Brain microvascular endothelial cell (primary cell): ENCODE results near the gene IL10RA.
"Not testable (repeated sequence)": the region's sequence is repeated elsewhere in the genome, so short reads cannot be mapped to it uniquely, and the experiment has no call there.

Source experiments
- DNase-seq: peaks from one replicate; pipeline ENCODE4 v3.0.0-alpha.2; 2020
- H3K27ac ChIP-seq: fragments of 250-450 bp; sonication (Bioruptor Pico); 2 replicates; pipeline ENCODE4 v1.5.1; 2020; ENCODE audit warnings: mild to moderate bottlenecking, moderate library complexity
- H3K27me3 ChIP-seq: fragments of 250-450 bp; sonication (Bioruptor Pico); replicated peaks from 2 replicates; pipeline ENCODE4 v1.5.1; 2020; ENCODE audit warnings: mild to moderate bottlenecking
- H3K36me3 ChIP-seq: fragments of 250-450 bp; sonication (Bioruptor Pico); replicated peaks from 2 replicates; pipeline ENCODE4 v1.5.1; 2020; ENCODE audit warnings: mild to moderate bottlenecking
- H3K4me3 ChIP-seq: 2 replicates; pipeline ENCODE4 v1.5.1; 2011; ENCODE audit warnings: low read depth, mild to moderate bottlenecking, control low read depth, low read length, moderate library complexity
- in situ Hi-C: cut with HindIII; loops from 2 replicates; pipeline ENCODE4 v1.10.0; 2017; ENCODE audit warnings: low sequenced_read_pairs, low pct_ligation_motif_present
- TF ChIP-seq, protein P1 (sequence below): IDR thresholded peaks from 2 replicates; pipeline ENCODE4 v1.5.1; 2011; ENCODE audit warnings: low read depth, mild to moderate bottlenecking, moderate library complexity, low read length, control low read depth, inconsistent platforms; ENCODE audit errors: missing control alignments

The IL10RA gene

DNA sequence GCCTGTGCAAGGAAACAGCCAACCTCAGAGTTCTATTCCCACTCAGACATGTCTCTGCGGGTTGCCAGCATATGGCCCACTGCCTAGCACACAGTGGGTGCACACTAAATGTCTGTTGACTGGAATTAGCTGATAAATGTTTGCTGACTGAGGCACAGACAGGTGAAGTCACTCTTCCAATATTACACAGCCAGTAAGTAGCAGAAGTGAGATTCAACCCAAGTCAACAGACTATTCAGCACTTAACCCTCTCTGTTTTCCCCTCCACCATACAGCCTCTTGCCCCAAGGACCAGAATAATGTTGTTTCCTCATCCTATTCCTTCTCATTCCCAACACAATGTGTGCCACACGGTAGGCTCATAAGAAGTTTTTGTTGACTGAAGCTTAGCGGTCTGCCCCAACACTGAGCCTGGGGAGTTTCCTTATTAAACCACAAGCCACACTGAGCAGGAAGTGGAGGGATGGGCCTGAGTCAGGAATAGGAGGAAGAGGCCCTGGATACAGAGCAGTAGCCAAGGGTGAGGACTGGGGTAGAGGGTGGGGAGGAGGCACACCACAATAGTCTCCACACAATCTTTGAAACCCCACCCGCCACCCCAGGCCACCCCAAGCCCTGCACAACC is 15.7 kb upstream of the IL10RA start:
- TF ChIP-seq, protein P1, sequence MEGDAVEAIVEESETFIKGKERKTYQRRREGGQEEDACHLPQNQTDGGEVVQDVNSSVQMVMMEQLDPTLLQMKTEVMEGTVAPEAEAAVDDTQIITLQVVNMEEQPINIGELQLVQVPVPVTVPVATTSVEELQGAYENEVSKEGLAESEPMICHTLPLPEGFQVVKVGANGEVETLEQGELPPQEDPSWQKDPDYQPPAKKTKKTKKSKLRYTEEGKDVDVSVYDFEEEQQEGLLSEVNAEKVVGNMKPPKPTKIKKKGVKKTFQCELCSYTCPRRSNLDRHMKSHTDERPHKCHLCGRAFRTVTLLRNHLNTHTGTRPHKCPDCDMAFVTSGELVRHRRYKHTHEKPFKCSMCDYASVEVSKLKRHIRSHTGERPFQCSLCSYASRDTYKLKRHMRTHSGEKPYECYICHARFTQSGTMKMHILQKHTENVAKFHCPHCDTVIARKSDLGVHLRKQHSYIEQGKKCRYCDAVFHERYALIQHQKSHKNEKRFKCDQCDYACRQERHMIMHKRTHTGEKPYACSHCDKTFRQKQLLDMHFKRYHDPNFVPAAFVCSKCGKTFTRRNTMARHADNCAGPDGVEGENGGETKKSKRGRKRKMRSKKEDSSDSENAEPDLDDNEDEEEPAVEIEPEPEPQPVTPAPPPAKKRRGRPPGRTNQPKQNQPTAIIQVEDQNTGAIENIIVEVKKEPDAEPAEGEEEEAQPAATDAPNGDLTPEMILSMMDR: no peak
- H3K4me3 ChIP-seq: no peak overlapping the region
- in situ Hi-C loops: no loop called here
- no peaks in the 10 kb centered on the region for H3K36me3 ChIP-seq
- no peak overlapping the region for H3K27ac ChIP-seq
- DNase-seq: peak; percentile 32
- no peaks in the 10 kb centered on the region for H3K27me3 ChIP-seq

DNA sequence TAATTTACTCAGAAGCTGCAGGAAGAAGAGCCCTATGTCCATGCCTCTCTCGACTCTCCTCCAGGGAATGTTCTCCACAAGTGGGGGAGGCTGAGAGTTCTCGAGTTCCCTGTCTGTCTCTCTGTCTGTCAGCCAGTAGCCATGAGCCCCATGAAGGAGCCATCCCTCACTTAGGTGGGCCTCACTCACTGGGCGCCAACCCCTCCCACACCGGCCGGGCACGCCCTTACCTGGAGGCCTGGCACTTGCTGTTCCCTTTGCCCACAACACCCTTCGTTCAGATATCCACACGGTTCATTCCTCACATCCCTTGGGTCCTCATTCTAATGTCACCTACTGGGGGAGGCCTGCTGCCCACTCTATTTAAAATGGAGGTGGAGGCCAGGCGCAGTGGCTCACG is 14.2 kb upstream of the IL10RA start:
- no peak for DNase-seq
- H3K27me3 ChIP-seq: no peaks in the 10 kb centered on the region
- no peak overlapping the region for H3K27ac ChIP-seq
- no peaks in the 10 kb centered on the region for H3K36me3 ChIP-seq
- TF ChIP-seq, protein P1: no peak
- no peak overlapping the region for H3K4me3 ChIP-seq
- in situ Hi-C loops: no loop called here

DNA sequence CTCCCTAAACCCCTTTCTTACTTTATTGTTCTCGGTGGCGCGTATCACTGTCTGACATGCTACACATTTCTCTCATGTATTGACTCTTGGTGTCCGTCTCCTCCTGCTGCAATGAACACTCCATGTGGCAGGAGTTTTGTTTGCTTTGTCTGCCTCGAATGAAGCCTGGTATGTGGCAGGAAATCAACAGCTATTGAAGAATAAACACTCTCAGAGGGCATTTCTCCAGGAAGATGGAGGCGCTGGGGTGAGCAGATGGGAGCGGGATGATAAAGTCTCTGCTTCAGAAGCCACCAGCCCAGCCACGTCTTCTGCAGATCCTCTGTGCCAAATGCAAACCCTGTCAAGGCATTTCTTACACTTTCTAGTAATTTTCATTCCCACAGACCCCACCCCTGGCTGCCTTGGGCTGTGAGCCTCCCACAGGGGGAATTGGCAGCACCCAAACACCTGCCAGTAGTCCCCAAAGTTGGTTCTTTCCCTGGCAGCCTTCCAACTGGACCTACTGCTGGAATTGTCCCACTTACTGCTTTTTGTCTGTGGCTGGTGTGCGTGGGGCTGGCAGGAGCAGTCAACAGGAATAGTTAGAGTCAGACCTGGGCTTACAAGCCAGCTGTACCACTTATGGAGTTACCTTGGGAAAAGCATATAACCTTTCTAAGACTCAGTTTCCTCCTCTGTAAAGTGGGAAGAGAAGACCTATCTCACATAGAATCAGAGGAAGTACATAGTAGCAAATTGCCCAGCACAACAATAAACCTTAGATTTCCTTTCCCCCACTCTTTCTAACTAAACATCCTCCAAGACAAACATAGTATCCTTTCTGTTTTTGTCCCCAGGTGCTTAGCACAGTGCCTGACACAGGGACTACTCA is 13.3 kb upstream of the IL10RA start:
- in situ Hi-C loops: no loop called here
- H3K27me3 ChIP-seq: no peaks in the 10 kb centered on the region
- H3K27ac ChIP-seq: no peak overlapping the region
- no peaks in the 10 kb centered on the region for H3K36me3 ChIP-seq
- H3K4me3 ChIP-seq: no peak overlapping the region
- TF ChIP-seq, protein P1: no peak
- DNase-seq: no peak

DNA sequence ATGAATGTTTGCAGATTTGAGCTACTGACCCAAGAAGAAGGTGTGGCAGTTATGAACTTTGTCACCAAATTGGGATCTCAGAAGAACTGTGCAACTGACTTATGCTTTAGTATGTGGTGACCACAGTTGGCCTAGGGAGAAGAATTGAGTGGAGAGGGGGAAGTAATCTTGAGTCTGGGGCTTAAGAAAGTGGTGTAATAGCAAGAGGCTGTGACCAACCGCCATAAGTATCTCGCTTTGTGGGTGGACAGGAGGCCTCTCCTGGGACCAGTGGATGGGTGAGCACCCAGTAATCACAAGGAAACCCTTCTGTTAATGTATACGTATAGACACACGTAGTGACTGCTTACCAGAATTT is 12.7 kb upstream of the IL10RA start:
- TF ChIP-seq, protein P1: no peak
- H3K27ac ChIP-seq: no peak overlapping the region
- no peaks in the 10 kb centered on the region for H3K36me3 ChIP-seq
- no peak overlapping the region for H3K4me3 ChIP-seq
- no peak for DNase-seq
- H3K27me3 ChIP-seq: no peaks in the 10 kb centered on the region
- in situ Hi-C loops: no loop called here

DNA sequence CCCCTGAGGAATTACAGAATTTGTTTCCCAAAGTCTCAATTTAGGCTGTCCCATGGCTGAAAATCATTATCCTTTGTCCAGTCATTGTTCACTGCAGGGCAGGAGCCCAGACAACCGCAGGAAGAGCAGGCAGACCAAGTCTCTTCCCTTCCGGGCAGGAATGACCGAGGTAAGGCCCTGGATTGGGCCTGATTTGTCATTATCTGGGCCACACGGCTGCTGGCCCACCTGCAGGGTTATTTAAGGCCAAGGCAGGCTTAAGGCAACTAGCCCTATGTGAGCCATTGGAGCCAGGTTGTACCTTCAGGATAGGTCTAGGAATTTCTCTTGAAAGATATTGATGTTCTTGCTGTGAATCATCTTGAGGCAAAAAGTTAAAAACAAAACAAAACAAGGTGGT is 9.7 kb upstream of the IL10RA start:
- H3K27ac ChIP-seq: no peak overlapping the region
- H3K36me3 ChIP-seq: no peaks in the 10 kb centered on the region
- no peaks in the 10 kb centered on the region for H3K27me3 ChIP-seq
- in situ Hi-C loops: no loop called here
- no peak for DNase-seq
- H3K4me3 ChIP-seq: no peak overlapping the region
- TF ChIP-seq, protein P1: no peak

DNA sequence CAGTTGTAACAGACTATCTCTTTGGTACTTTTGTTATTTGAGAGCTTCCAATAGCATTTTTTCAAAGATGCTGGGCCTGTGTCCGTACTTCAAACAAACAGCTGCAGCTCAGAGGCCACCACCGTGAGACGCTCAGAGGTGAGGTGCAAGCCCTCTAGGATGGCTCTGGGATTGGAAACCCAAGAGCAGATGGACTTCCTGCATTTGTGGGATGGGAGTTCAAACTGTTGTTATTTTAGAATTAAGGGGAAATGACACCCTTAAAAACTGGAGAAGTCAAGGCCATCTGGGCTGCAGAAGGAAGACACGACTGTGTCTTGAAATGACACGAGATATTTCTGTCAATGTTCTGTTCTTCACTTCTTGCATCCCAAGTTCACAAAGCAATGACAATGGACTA is 9.2 kb upstream of the IL10RA start:
- Histone ChIP-seq H3K27me3 (no peaks in the 10 kb centered on the region), H3K27ac (no peak overlapping the region), H3K36me3 (no peaks in the 10 kb centered on the region), H3K4me3 (no peak overlapping the region)
- TF ChIP-seq, protein P1: no peak
- in situ Hi-C loops: no loop called here
- no peak for DNase-seq

DNA sequence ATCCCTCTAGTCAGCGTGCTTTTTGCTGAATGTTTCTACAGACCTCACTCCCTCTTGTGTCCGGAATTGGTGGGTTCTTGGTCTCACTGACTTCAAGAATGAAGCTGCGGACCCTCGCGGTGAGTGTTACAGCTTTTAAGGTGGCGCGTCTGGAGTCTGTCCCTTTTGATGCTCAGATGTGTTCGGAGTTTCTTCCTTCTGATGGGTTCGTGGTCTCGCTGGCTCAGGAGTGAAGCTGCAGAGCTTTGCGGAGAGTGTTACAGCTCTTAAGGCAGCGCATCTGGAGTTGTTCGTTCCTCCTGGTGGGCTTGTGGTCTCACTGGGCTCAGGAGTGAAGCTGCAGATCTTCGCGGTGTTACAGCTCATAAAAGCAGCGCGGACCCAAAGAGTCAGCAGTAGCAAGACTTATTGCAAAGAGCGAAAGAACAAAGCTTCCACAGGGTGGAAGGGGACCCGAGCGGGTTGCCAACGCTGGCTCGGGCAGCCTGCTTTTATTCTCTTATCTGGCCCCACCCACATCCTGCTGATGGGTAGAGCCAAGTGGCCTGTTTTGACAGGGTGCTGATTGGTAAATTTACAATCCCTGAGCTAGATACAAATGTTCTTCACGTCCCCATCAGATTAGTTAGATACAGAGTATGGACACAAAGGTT is 8.5 kb upstream of the IL10RA start:
- H3K27ac ChIP-seq, H3K27me3 ChIP-seq, H3K4me3 ChIP-seq, H3K36me3 ChIP-seq, DNase-seq, in situ Hi-C loops: not testable (repeated sequence)

DNA sequence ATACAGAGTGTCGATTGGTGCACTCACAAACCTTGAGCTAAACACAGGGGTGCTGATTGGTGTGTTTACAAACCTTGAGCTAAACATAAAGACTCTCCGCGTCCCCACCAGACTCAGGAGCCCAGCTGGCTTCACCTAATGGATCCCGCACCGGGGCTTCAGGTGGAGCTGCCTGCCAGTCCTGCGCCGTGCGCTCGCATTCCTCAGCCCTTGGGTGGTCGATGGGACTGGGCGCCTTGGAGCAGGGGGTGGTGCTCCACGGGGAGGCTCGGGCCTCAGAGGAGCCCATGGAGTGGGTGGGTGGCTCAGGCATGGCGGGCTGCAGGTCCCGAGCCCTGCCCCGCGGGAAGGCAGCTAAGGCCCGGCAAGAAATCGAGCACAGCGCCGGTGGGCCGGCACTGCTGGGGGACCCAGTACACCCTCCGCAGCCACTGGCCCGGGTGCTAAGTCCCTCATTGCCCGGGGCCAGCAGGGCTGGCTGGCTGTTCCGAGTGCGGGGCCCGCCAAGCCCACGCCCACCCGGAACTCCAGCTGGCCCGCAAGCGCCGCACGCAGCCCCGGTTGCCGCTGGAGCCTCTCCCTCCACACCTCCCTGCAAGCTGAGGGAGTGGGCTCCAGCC is 7.8 kb upstream of the IL10RA start:
- in situ Hi-C loops: not testable (repeated sequence)

More for the DNA sequence above, 7.8 kb upstream of the IL10RA start:
- H3K27me3 ChIP-seq, H3K27ac ChIP-seq, H3K4me3 ChIP-seq, H3K36me3 ChIP-seq, DNase-seq: not testable (repeated sequence)
